Endothelial cell of umbilical vein (primary cell): ENCODE data around the gene MSL2. TPM values are rescaled to one million over a fixed set of nuclear protein-coding genes. Genes with fewer than 3 reads are reported as not detected.

Source experiments
- BruUV-seq: library from RNA; stranded (reverse); fragments of 400-500 nt; replicated peaks from 2 replicates; lab custom pipeline; 2021; lab: Mats Ljungman, UMichigan
- CTCF ChIA-PET: fragments of 300-600, 350-600 bp; sonication (Branson Sonifier 250); formaldehyde crosslinking; loops from one replicate; lab custom pipeline; 2021; ENCODE audit warnings: antibody characterized with exemption, inconsistent platforms; lab: Charles Lee
- POLR2A ChIA-PET: fragments of 300-600, 350-600 bp; sonication (Branson Sonifier 250); formaldehyde crosslinking; loops from one replicate; lab custom pipeline; 2021; ENCODE audit warnings: antibody characterized with exemption, inconsistent platforms; lab: Charles Lee
- DNase-seq: peaks from one replicate; pipeline ENCODE4 v3.0.0-alpha.2; 2011; ENCODE audit warnings: low read depth, low spot score
- FAIRE-seq: peaks from 2 replicates; lab custom pipeline; 2011; peaks lifted over from hg19 to GRCh38; lab: Jason Lieb, UNC
- H2AFZ ChIP-seq: 2 replicates; pipeline ENCODE4 v1.6.0; 2012; ENCODE audit warnings: low read depth, low read length, control low read depth, inconsistent platforms
- H3K27ac ChIP-seq: 2 replicates; pipeline ENCODE4 v1.5.1; 2011; ENCODE audit warnings: low read depth, mild to moderate bottlenecking, control low read depth, low read length, moderate library complexity; ENCODE audit not compliant: insufficient read depth
- H3K27me3 ChIP-seq, 2 experiments: 2 replicates each; pipeline versions ENCODE4 v1.6.0 to v1.6.1; 2011; ENCODE audit warnings: low read length in 2 of 2, mixed read lengths in 1 of 2; ENCODE audit not compliant: control insufficient read depth in 2 of 2, insufficient read depth in 2 of 2
- H3K36me3 ChIP-seq, 2 experiments: 2 replicates in 1 of 2; 3 replicates in 1 of 2; pipeline ENCODE4 v1.5.1; 2011; ENCODE audit warnings: low read length in 2 of 2, mild to moderate bottlenecking in 1 of 2, moderate library complexity in 1 of 2; ENCODE audit not compliant: control insufficient read depth in 2 of 2, insufficient read depth in 2 of 2; ENCODE audit errors: extremely low read depth in 1 of 2
- H3K4me1 ChIP-seq: 3 replicates; pipeline ENCODE4 v1.5.1; 2011; ENCODE audit warnings: mild to moderate bottlenecking, low read length; ENCODE audit not compliant: control insufficient read depth, insufficient read depth; ENCODE audit errors: extremely low read depth
- H3K4me2 ChIP-seq: 2 replicates; pipeline ENCODE4 v1.6.1; 2011; ENCODE audit warnings: low read length, control low read depth, mixed read lengths; ENCODE audit not compliant: insufficient read depth
- H3K4me3 ChIP-seq, 3 experiments: fragments of 200-600 bp in 1 of 3; sonication (generic), shearing (Covaris generic) in 1 of 3; replicated peaks in 1 of 3; 2 replicates each; pipeline ENCODE4 v1.5.1; 2011 to 2016; ENCODE audit warnings: control low read depth in 3 of 3, low read length in 3 of 3, mild to moderate bottlenecking in 2 of 3, inconsistent platforms in 1 of 3, low read depth in 1 of 3, moderate library complexity in 1 of 3; ENCODE audit not compliant: insufficient read depth in 1 of 3
- H3K79me2 ChIP-seq: 2 replicates; pipeline ENCODE4 v1.6.0; 2012; ENCODE audit warnings: low read length, inconsistent platforms; ENCODE audit not compliant: control insufficient read depth, insufficient read depth
- H3K9ac ChIP-seq: replicated peaks from 2 replicates; pipeline ENCODE3; 2011; ENCODE audit warnings: low read length, control low read depth; ENCODE audit not compliant: insufficient read depth; ENCODE audit errors: extremely low read depth
- H3K9me1 ChIP-seq: replicated peaks from 3 replicates; pipeline ENCODE4 v1.6.0; 2011; ENCODE audit warnings: mild to moderate bottlenecking, low read length; ENCODE audit not compliant: control insufficient read depth, insufficient read depth; ENCODE audit errors: extremely low read depth
- H3K9me3 ChIP-seq: replicated peaks from 2 replicates; pipeline ENCODE4 v1.5.1; 2012; ENCODE audit warnings: low read length, inconsistent platforms; ENCODE audit not compliant: control insufficient read depth, insufficient read depth
- H4K20me1 ChIP-seq: replicated peaks from 2 replicates; pipeline ENCODE3; 2011; ENCODE audit warnings: mild to moderate bottlenecking, low read length; ENCODE audit not compliant: control insufficient read depth, insufficient read depth; ENCODE audit errors: extremely low read depth
- CTCF ChIP-seq, 2 donors: IDR thresholded peaks; 1 replicate in 1 of 2; 2 replicates in 1 of 2; pipeline ENCODE4 v1.5.1; 2011; ENCODE audit warnings: low read length in 2 of 2, mild to moderate bottlenecking in 2 of 2, moderate library complexity in 2 of 2, control low read depth in 1 of 2, inconsistent platforms in 1 of 2, low read depth in 1 of 2; ENCODE audit not compliant: insufficient read depth in 1 of 2; ENCODE audit errors: extremely low read depth in 1 of 2
- EZH2 ChIP-seq: IDR thresholded peaks from 2 replicates; pipeline ENCODE4 v1.6.1; 2012; ENCODE audit warnings: borderline replicate concordance, low read depth, mild to moderate bottlenecking, moderate library complexity, low read length, inconsistent platforms; ENCODE audit not compliant: severe bottlenecking
- FOS ChIP-seq: IDR thresholded peaks from 2 replicates; pipeline ENCODE4 v1.6.1; 2011; ENCODE audit warnings: mild to moderate bottlenecking, low read length, moderate library complexity, borderline replicate concordance; ENCODE audit not compliant: insufficient read depth
- GATA2 ChIP-seq: IDR thresholded peaks from 2 replicates; pipeline ENCODE4 v1.7.0; 2011; ENCODE audit warnings: low read depth, mild to moderate bottlenecking, moderate library complexity, mixed read lengths, low read length; ENCODE audit not compliant: insufficient read length, insufficient read depth
- JUN ChIP-seq: IDR thresholded peaks from 2 replicates; pipeline ENCODE4 v1.6.1; 2011; ENCODE audit warnings: borderline replicate concordance, low read depth; ENCODE audit not compliant: insufficient read length, insufficient read depth
- MAX ChIP-seq: IDR thresholded peaks from 2 replicates; pipeline ENCODE4 v1.6.1; 2011; ENCODE audit not compliant: insufficient read depth, insufficient read length
- MYC ChIP-seq: IDR thresholded peaks from one replicate; pipeline ENCODE4 v1.6.1; 2011; ENCODE audit warnings: mild to moderate bottlenecking, low read depth, low read length
- POLR2A ChIP-seq: IDR thresholded peaks from 2 replicates; pipeline ENCODE4 v1.6.1; 2012; ENCODE audit warnings: low read depth, mild to moderate bottlenecking, control low read depth, low read length
- POLR2AphosphoS5 ChIP-seq: IDR thresholded peaks from 2 replicates; pipeline ENCODE4 v1.6.1; 2012; ENCODE audit warnings: low read depth, mild to moderate bottlenecking, control low read depth, low read length, moderate library complexity; ENCODE audit not compliant: insufficient read depth
- dilution Hi-C: fragments of 300-500 bp; cut with MboI; formaldehyde crosslinking; loops from one replicate; pipeline ENCODE4 v1.15.0; 2019; ENCODE audit warnings: low sequenced_read_pairs; ENCODE audit not compliant: extremely low pct_ligation_motif_present
- intact Hi-C: fragments of 100-400 bp; cut with micrococcal nuclease; formaldehyde crosslinking; loops from one replicate; pipeline ENCODE4 v1.10.0; 2022
- polyA plus RNA-seq, 4 experiments: library from polyadenylated mRNA; depleted of rRNA in 3 of 4; stranded (reverse) in 3 of 4; unstranded in 1 of 4; fragments of >200 nt; gene quantifications; 2 replicates each; pipeline versions ENCODE4 v1.2.1 to v1.2.3, GENCODE V29; 2011 to 2012; ENCODE audit warnings: missing spikeins in 1 of 4
- total RNA-seq: library from RNA; stranded (reverse); gene quantifications from 2 replicates; pipeline ENCODE4 v1.2.3, GENCODE V29; 2021

MSL2 gene
- total and polyA plus RNA-seq, 2 donors (not counting 3 experiments of a cell fraction or from before 2014, with no cell fraction given), result 6.7 to 21.9 TPM

DNA sequence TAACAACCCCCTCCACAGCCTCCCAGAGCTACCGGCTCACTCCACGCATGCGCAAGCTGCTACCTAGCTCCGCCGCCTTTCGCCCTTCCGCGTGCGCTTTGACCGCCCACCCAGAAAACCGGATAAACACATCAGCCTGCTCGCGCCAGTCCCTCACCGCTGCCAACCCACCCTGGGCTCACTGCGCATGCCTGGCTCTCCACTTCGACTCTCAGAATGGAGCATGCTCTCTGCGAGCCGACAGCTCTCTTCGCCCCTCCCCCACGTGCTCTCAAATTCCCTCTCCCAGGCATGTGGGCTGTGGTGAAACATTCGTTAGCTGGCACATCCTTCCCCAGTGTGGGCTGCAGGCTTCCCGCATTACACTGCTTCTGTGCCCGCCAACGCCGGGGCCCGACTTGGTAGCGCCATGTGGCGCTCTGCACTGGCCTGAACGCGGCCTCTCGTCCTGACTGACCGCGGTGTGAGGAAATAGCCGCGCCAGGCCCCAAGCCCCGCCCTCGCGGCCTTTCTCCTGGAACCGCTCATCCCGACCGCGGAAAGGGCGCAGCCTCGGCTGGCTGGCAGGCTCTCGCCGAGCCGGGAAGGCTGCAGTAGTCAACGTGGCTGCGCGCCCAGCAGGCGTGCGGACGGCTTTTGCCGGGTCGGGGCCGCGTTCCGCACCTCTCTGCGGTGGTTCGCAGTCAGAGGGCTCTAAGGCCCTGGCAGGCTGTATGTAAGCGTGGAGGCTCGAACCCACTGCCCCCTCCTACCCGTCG lies 445 bp upstream of the MSL2 start:
- ChIA-PET CTCF (interaction anchor here (0.6 to 3.6 kb wide), 8 partner anchors 9 to 817 kb away, joined by 3 to 36 read pairs (median 4); partner anchors contain the start of gene STAG1), POLR2A (interaction anchor here (0.6 to 1.7 kb wide), 7 partner anchors 28 to 578 kb away, joined by 3 to 11 read pairs (median 4); partner anchors contain the start of gene STAG1)
- H3K9me3 ChIP-seq, result no peaks in the 10 kb centered on the region
- peak; percentile 100 for DNase-seq
- peaks cover 14% of the 10 kb centered on the region for H3K4me1 ChIP-seq
- peak overlapping the region; percentile 91 for H3K4me2 ChIP-seq
- FAIRE-seq, result peak; percentile 89
- TSS peak; percentile 47 for BruUV-seq
- H3K9me1 ChIP-seq, result no peaks in the 10 kb centered on the region
- TF ChIP-seq GATA2, result no peak
- no peak for TF ChIP-seq JUN
- TF ChIP-seq MYC, result peak; percentile 74
- TF ChIP-seq MAX, result peak; percentile 92
- peak; percentile 83 for TF ChIP-seq POLR2AphosphoS5
- no peak for TF ChIP-seq CTCF (IDR thresholded peaks at IDR 0.05; ENCODE audit: extremely low read depth in 1 of 2, insufficient read depth in 1 of 2, low read depth in 1 of 2, low read length in 2 of 2)
- no peak for TF ChIP-seq EZH2
- TF ChIP-seq POLR2A, result peak; percentile 79
- TF ChIP-seq FOS, result peak; percentile 15
- peaks cover 41% of the 10 kb centered on the region for H3K79me2 ChIP-seq
- H3K27ac ChIP-seq, result peak overlapping the region; percentile 93
- intact Hi-C loops, result loop anchor here (1.0 to 10.0 kb wide), 7 partner anchors 54 to 818 kb away; partner anchors contain the start of genes PCCB and STAG1
- peak overlapping the region; percentile 69 for H2AFZ ChIP-seq
- no peaks in the 10 kb centered on the region for H3K27me3 ChIP-seq
- H3K4me3 ChIP-seq, result peak overlapping the region; percentile 36 to 76 (median 48)
- peaks cover 12% of the 10 kb centered on the region for H4K20me1 ChIP-seq
- H3K9ac ChIP-seq, result peak overlapping the region; percentile 92
- no peaks in the 10 kb centered on the region for H3K36me3 ChIP-seq
- dilution Hi-C loops, result no loop called here
